ENCODE measurements around the gene IL1R2. TPM values are rescaled to one million over a fixed set of nuclear protein-coding genes. Genes with fewer than 3 reads are reported as not detected.
"Not testable (repeated sequence)": the region's sequence is repeated elsewhere in the genome, so short reads cannot be mapped to it uniquely, and the experiment has no call there.

IL1R2 gene
- total RNA-seq, 2 experiments from 2014 or later, result 10.3 to 10.5 TPM

DNA sequence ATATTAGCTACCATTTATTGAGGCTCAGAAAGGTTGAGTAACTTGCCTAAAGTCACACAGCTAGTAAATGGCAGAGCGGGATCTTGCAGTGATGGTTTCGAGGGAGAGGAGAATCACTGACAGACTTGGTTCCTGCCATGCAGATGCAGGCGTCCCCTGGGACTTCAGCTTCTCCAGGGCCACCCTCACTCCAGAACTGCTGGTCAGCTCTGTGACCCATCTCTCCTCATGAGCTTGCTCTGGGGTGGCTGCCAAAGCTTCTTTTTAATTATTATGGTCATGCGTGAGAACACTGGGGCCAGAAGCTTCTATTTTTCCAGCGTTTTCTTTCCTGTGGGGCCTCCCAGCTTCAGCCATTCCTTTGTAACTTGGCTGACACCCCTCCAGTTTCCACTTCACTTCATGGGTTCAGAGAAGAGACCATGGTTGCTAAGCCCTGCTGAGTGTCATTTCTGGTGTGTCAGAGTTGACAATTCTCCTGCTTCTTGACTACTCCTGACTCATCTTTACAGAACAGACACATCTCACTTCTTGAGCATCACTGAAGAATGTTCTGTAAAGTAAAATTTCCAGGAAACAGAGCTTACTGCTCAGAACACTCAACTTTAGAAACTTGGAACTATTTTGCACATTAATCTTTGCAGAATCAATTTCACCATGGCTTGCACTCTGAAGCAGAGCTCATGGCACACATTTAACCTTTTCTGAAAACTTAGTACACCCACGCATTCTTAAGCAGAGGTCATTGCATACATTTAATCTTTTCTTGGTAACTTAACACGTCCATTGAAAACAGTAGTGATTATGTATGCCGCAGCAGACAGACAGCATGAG lies 70.4 kb downstream of the IL1R2 start:
- H3K9me3 Mint-ChIP-seq, result no peaks in the 10 kb centered on the region

DNA sequence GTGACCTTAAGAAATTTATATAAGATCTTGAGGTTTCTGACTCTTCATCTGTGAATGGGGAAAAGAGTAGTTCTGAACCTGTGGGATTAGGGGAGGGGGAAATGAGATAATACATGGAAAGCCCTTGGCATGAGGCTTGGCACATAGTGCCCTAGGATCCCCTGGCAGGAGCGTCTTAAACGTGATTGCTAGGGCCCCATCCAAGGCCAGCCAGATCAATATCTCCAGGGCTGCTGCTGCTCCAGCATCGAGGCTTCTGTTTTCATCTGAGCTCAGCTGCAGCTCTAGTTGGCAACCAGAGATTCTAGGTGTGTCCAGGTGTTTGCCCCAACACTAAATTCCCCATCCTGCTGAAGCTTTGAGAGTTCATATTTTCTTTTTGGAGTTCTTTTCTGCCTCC lies 71.0 kb downstream of the IL1R2 start:
- CTCF ChIA-PET, result interaction anchor here (0.7 to 1.8 kb wide), 6 partner anchors 18 to 178 kb away, joined by 3 to 11 read pairs (median 4); no protein-coding TSS in a partner anchor
- no peak for DNase-seq
- Mint-ChIP-seq H3K36me3 (ENCODE audit: low read depth) (no peaks in the 10 kb centered on the region), H3K4me3 (no peak overlapping the region), H3K4me1 (ENCODE audit: low read depth) (peaks cover 32% of the 10 kb centered on the region), H3K9me3 (no peaks in the 10 kb centered on the region), H3K27me3 (ENCODE audit: low read depth) (no peaks in the 10 kb centered on the region), H3K27ac (peak overlapping the region; percentile 86)
- intact Hi-C loops (cut with micrococcal nuclease), result loop anchor here (1.0 to 2.0 kb wide), 7 partner anchors 20 to 326 kb away; no protein-coding TSS in a partner anchor

More for the DNA sequence above, 70.4 kb downstream of the IL1R2 start:
- Mint-ChIP-seq H3K4me3 (no peak overlapping the region), H3K27me3 (ENCODE audit: low read depth) (no peaks in the 10 kb centered on the region), H3K27ac (peak overlapping the region; percentile 86), H3K4me1 (ENCODE audit: low read depth) (peaks cover 36% of the 10 kb centered on the region), H3K36me3 (ENCODE audit: low read depth) (no peaks in the 10 kb centered on the region)
- DNase-seq, result peak; percentile 60
- intact Hi-C loops (cut with micrococcal nuclease), result loop anchor here (1.0 to 2.0 kb wide), 7 partner anchors 21 to 325 kb away; no protein-coding TSS in a partner anchor
- CTCF ChIA-PET, result interaction anchor here (0.6 to 1.8 kb wide), 9 partner anchors 19 to 420 kb away, joined by 3 to 11 read pairs (median 4); no protein-coding TSS in a partner anchor

DNA sequence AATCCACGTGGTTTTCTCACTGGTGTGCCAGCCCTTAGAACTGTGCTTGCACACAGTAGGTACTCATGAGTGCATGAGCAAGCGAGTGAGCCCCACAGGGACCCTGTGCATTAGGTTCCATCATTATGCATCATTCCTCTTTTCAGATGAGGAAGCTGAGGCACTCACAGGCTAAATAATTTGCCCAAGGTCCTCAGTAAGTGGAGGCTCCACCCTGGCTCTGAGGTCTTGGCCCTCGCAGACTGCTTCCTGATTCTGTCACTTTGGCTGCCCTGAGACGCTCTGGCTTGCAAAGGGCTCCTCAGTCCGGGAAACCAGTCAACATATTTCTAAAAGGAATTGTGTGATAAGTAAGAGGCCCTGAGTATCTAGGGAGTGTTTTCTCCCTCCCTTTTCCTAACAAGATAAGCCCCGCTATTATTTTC lies 71.7 kb downstream of the IL1R2 start:
- Mint-ChIP-seq H3K4me3 (no peak overlapping the region), H3K27ac (peak overlapping the region; percentile 86), H3K4me1 (ENCODE audit: low read depth) (peaks cover 27% of the 10 kb centered on the region), H3K9me3 (peaks cover 2% of the 10 kb centered on the region), H3K27me3 (ENCODE audit: low read depth) (no peaks in the 10 kb centered on the region), H3K36me3 (ENCODE audit: low read depth) (no peaks in the 10 kb centered on the region)
- CTCF ChIA-PET, result interaction anchor here (1.4 to 1.8 kb wide), 2 partner anchors 17 to 177 kb away, joined by 5 to 7 read pairs; no protein-coding TSS in a partner anchor
- no peak for DNase-seq
- intact Hi-C loops (cut with micrococcal nuclease), result loop anchor here (2.0 kb wide), 2 partner anchors 35 to 327 kb away; no protein-coding TSS in a partner anchor

DNA sequence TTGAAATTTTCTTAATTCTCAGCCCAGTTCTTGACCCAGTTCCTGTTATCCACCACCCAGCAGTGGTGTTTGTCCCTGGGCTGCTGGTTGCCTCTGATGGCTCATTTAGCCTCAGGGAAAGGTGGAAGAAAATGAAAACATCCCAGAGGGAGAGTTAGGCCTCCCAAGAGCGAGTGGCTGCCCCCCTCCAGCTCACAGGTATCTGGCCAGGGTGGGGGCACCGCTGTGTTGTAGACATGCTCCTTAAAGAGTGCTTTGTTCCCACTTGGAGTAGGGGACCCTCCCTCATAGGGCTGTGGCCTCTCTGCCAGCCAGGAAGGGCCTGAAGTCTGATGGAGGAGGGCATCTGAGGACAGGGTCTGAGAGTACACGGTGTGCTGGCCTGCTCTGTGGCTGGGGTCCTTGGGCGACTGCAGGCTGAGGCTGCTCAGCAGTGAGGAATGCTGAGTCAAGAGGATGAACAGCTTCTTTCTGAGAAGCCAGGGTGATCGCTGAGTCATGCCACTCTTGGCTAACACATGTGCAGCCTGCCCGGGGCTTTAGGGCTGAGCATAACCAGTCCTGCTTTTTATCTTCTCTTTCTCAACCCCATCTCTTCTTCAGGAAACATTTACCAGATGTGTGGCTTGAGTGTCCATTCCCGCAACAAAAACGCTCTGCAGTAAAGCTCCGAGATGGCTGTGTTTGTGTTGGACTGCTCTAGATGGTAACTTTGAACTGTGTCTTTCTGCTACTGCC lies 72.3 kb downstream of the IL1R2 start:
- intact Hi-C loops (cut with micrococcal nuclease), result loop anchor here (2.0 kb wide), 2 partner anchors 35 to 327 kb away; no protein-coding TSS in a partner anchor
- Mint-ChIP-seq H3K4me3 (no peak overlapping the region), H3K9me3 (peaks cover 2% of the 10 kb centered on the region), H3K27ac (peak overlapping the region; percentile 44), H3K36me3 (ENCODE audit: low read depth) (no peaks in the 10 kb centered on the region), H3K27me3 (ENCODE audit: low read depth) (no peaks in the 10 kb centered on the region), H3K4me1 (ENCODE audit: low read depth) (peaks cover 27% of the 10 kb centered on the region)
- CTCF ChIA-PET, result interaction anchor here (1.8 kb wide), 1 partner anchor 176 kb away, joined by 7 read pairs; no protein-coding TSS in a partner anchor
- DNase-seq, result peak; percentile 73

DNA sequence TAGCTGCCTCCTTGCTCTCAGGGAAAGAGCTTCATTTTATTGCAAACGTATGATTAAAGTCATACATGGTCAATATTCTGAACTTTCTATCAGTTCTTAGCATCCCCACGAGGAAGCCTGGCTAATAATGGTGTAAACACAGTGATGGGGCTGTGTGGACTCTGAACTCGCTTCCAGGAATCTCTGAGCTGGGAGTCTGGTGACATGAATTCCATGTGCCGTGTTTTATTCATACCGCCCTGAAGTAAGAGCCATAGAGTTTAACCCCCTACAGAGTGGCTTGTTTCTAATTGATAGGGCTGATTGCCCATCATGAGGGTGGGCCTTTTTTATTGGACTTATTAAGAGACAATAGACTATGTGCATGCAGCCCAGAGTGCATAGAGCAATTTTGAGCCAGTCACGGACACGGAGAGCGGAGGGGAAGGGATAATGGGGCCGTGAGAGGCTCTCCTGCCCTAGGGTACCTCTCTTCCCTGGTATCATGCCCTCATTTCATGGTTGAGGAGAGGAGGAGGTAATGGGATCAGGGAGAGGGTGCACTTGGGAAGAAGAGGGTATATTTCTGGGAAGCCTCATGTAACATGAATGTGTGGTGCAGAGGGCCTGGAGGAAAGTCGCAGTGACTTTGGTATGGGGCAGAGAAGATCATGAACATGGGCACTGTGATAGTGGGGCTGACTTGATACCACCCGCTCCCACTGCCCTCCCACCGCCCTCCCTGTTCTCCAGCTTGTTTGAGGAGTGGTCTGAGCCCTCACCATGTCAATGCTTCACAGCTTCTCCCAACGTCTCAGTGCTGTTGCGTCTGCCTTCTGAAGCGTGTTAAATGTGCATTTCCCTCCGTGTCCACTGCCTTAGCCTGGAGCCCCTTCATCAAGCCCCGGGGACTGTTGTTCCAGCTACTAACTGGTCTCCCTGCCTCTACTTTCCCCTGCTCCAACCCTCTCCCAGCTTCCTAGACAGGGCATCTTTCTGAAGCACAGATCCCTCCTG lies 73.2 kb downstream of the IL1R2 start:
- DNase-seq, result no peak
- Mint-ChIP-seq H3K27me3 (ENCODE audit: low read depth) (no peaks in the 10 kb centered on the region), H3K4me1 (ENCODE audit: low read depth) (peaks cover 27% of the 10 kb centered on the region), H3K4me3 (no peak overlapping the region), H3K36me3 (ENCODE audit: low read depth) (no peaks in the 10 kb centered on the region), H3K27ac (no peak overlapping the region), H3K9me3 (peaks cover 2% of the 10 kb centered on the region)
- intact Hi-C loops (cut with micrococcal nuclease), result no loop called here
- CTCF ChIA-PET, result interaction anchor here (1.2 to 1.4 kb wide), 2 partner anchors 17 to 176 kb away, joined by 3 to 4 read pairs; no protein-coding TSS in a partner anchor

DNA sequence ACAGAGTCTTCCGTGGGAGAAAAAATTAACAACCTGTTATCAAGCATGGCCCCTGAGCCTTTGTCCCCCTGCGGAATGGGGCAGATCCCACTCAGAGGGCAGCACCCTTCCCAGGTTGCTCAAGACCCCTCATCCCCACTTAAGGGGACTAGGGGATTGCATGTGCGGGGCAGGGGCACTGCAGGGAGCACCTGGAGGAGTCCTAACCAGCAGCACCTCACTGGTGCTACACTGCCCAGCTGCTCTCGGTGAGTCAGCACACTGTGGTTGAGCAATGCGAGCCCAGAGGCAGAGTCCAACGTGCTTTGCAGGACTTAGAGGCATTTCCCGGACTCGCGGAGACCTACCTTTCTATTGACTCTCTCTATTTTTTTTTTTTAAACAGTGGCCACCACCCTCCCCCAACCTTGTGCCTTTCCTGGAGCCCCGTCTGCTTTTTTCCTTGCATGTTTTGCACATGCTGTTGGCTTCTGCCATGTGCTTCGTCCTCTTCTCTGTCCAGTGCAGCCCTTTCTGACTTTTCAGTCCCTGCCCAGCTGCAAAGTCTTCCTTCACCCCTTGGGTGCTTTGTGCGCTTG lies 74.0 kb downstream of the IL1R2 start:
- no peak for DNase-seq
- CTCF ChIA-PET, result interaction anchor here (1.2 to 1.4 kb wide), 2 partner anchors 17 to 175 kb away, joined by 3 to 4 read pairs; no protein-coding TSS in a partner anchor
- H3K27ac Mint-ChIP-seq, result no peak overlapping the region
- H3K27me3 Mint-ChIP-seq (ENCODE audit: low read depth), result no peaks in the 10 kb centered on the region
- no peaks in the 10 kb centered on the region for H3K36me3 Mint-ChIP-seq (ENCODE audit: low read depth)
- intact Hi-C loops (cut with micrococcal nuclease), result no loop called here
- H3K4me1 Mint-ChIP-seq (ENCODE audit: low read depth), result peaks cover 27% of the 10 kb centered on the region
- no peak overlapping the region for H3K4me3 Mint-ChIP-seq
- H3K9me3 Mint-ChIP-seq, result peaks cover 2% of the 10 kb centered on the region

DNA sequence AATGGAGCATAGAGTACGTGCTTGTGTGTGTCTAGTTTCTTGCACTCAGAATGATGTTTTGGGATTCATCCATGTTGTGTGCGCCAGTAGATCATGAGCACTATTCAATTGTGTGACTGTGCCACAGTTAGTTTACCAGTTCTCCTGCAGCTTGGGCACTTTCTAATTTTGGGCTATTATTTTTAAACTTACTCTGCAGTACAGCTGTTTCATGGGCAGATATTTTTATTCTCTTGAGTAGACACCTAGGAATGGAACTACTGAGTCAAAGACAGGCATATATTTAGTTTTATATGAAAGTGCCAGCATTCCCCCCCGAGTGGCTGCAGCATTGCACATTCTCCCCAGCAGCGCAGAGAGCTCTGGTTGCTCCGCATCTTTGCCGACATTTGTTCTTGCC lies 74.8 kb downstream of the IL1R2 start:
- DNase-seq, result no peak
- Mint-ChIP-seq H3K27ac (no peak overlapping the region), H3K9me3 (peaks cover 2% of the 10 kb centered on the region), H3K27me3 (ENCODE audit: low read depth) (no peaks in the 10 kb centered on the region), H3K4me3 (no peak overlapping the region), H3K4me1 (ENCODE audit: low read depth) (peaks cover 27% of the 10 kb centered on the region), H3K36me3 (ENCODE audit: low read depth) (no peaks in the 10 kb centered on the region)
- CTCF ChIA-PET, result interaction anchor here (1.4 kb wide), 1 partner anchor 174 kb away, joined by 4 read pairs; no protein-coding TSS in a partner anchor
- intact Hi-C loops (cut with micrococcal nuclease), result no loop called here

DNA sequence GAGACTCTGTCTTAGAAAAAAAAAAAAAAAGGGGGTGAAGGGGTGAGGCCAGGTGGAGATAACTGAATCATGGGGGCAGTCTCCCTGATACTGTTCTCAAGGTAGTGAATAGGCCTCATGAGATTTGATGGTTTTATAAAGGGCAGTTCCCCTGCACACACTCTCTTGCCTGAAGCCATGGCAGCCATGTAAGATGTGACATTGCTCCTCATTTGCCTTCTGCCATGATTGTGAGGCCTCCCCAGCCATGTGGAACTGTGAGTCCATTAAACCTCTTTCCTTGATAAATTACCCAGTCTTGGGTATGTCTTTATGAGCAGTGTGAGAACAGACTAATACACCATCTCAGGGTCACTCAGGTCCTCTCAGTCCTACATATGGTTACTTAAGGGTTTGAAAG lies 76.4 kb downstream of the IL1R2 start:
- H3K9me3 Mint-ChIP-seq; H3K27ac Mint-ChIP-seq; intact Hi-C loops (cut with micrococcal nuclease); DNase-seq; H3K4me3 Mint-ChIP-seq; H3K27me3 Mint-ChIP-seq (ENCODE audit: low read depth); H3K36me3 Mint-ChIP-seq (ENCODE audit: low read depth): not testable (repeated sequence)
- peaks cover 13% of the 10 kb centered on the region for H3K4me1 Mint-ChIP-seq (ENCODE audit: low read depth)
- CTCF ChIA-PET, result interaction anchor here (0.9 kb wide), 1 partner anchor 10 kb away, joined by 3 read pairs; no protein-coding TSS in a partner anchor

DNA sequence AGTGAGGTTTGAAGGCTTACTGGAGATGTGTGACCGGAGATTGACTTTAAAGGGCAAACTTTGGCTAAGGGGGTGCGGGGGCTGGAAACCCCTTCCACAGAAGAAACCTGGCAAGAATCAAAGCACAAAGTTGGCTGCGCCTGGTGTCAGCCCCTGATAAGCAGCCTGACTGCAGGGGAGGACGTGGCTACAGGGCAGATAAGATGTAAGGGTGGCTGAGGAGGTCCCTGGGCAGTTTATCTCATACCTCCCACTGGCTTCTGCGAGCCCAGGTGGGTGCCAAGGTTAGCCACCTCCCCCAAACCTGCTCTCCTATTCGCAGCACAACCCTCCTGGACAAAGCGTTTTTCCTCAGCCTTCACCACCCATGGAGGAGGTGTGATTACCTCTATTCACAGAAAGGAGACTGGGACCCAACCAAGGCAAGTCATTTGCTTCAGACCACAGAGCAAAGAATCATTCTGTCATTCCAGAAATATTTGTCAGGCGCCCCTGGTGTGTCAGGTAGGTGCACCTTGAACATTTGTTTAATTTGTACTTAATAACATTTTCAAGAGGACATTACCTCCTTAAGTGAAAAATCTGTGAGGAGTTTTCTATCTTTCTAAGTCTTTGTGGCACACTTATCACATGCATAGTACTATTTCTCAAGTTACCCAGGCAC lies 77.7 kb downstream of the IL1R2 start:
- H3K36me3 Mint-ChIP-seq (ENCODE audit: low read depth), result no peaks in the 10 kb centered on the region
- CTCF ChIA-PET, result interaction anchor here (1.2 kb wide), 1 partner anchor 171 kb away, joined by 6 read pairs; no protein-coding TSS in a partner anchor
- intact Hi-C loops (cut with micrococcal nuclease), result no loop called here
- H3K27ac Mint-ChIP-seq, result no peak overlapping the region
- H3K27me3 Mint-ChIP-seq (ENCODE audit: low read depth), result no peaks in the 10 kb centered on the region
- peaks cover 4% of the 10 kb centered on the region for H3K4me1 Mint-ChIP-seq (ENCODE audit: low read depth)
- DNase-seq, result no peak
- no peak overlapping the region for H3K4me3 Mint-ChIP-seq
- H3K9me3 Mint-ChIP-seq, result peaks cover 2% of the 10 kb centered on the region

DNA sequence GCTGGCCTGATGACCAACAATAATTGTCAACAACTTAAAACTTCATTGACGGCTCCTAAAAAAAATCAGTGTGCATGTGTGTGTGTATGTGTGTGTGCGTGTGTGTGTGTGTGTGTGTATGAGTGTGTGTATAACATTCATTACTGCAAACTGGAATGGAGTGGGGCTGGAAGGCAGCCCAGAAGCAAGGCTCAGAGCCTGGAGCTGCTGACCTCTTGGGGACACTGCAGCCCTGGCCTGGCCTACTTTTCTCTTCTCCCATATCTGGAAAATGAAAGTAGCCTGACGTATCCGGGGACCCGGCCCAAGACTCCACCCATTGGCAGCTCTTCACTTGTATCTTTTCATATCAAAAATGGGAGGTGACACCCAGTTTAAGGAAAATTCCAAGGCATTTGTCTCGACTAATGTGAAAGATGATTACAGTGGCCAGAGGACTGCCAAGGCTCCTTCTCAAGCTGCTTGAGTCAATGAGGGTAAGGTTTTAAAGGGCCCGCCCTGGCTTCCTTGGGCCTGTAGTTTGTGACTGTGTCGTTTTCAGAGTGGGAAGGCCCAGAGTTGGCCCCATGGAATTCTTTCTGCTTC lies 78.4 kb downstream of the IL1R2 start:
- intact Hi-C loops (cut with micrococcal nuclease), result no loop called here
- CTCF ChIA-PET, result interaction anchor here (1.2 kb wide), 1 partner anchor 170 kb away, joined by 6 read pairs; no protein-coding TSS in a partner anchor
- H3K27ac Mint-ChIP-seq, result no peak overlapping the region
- no peak for DNase-seq
- H3K4me3 Mint-ChIP-seq, result no peak overlapping the region
- no peaks in the 10 kb centered on the region for H3K36me3 Mint-ChIP-seq (ENCODE audit: low read depth)
- H3K27me3 Mint-ChIP-seq (ENCODE audit: low read depth), result no peaks in the 10 kb centered on the region
- H3K4me1 Mint-ChIP-seq (ENCODE audit: low read depth), result peaks cover 3% of the 10 kb centered on the region
- peaks cover 2% of the 10 kb centered on the region for H3K9me3 Mint-ChIP-seq
